SK-N-SH treated with all-trans-retinoic acid at 6 μM for 48 hours (cell line): ENCODE measurements around the gene ABCB1.

Source experiments
- ATAC-seq: fragments of 200-7000 bp; cut with Tn5 transposase; 3 replicates; pipeline ENCODE4 v1.9.1; 2020; ENCODE audit warnings: mild to moderate bottlenecking, moderate library complexity
- ARNTL ChIP-seq: fragments of 450-650 bp; formaldehyde crosslinking; IDR thresholded peaks from 2 replicates; pipeline ENCODE4 v1.5.0; 2020; ENCODE audit warnings: low read depth, mild to moderate bottlenecking, moderate library complexity, borderline replicate concordance
- BACH2 ChIP-seq: fragments of 250-450 bp; sonication (Bioruptor Pico); IDR thresholded peaks from 2 replicates; pipeline ENCODE4 v1.9.0; 2021; ENCODE audit warnings: mild to moderate bottlenecking, borderline replicate concordance
- CSDC2 ChIP-seq: fragments of 250-450 bp; sonication (Bioruptor Pico); IDR thresholded peaks from 2 replicates; pipeline ENCODE4 v1.5.0; 2020; ENCODE audit warnings: mild to moderate bottlenecking, moderate library complexity
- ESRRG ChIP-seq: fragments of 250-450 bp; sonication (Bioruptor Pico); IDR thresholded peaks from 2 replicates; pipeline ENCODE4 v1.6.1; 2021; ENCODE audit warnings: mild to moderate bottlenecking
- GLIS3 ChIP-seq: fragments of 250-450 bp; sonication (Bioruptor Pico); IDR thresholded peaks from 2 replicates; pipeline ENCODE4 v1.5.0; 2020; ENCODE audit warnings: mild to moderate bottlenecking, moderate library complexity
- ISL1 ChIP-seq: fragments of 250-450 bp; sonication (Bioruptor Pico); IDR thresholded peaks from 2 replicates; pipeline ENCODE4 v2.1.2; 2022; ENCODE audit warnings: mild to moderate bottlenecking, moderate library complexity
- OSR1 ChIP-seq: fragments of 250-450 bp; sonication (Bioruptor Pico); IDR thresholded peaks from 2 replicates; pipeline ENCODE4 v1.8.0; 2022; ENCODE audit warnings: moderate library complexity, mild to moderate bottlenecking, inconsistent platforms
- PPARA ChIP-seq: fragments of 250-450 bp; sonication (Bioruptor Pico); IDR thresholded peaks from 2 replicates; pipeline ENCODE4 v1.5.0; 2020; ENCODE audit warnings: mild to moderate bottlenecking, borderline replicate concordance
- RARB ChIP-seq: fragments of 250-450 bp; sonication (Bioruptor Pico); IDR thresholded peaks from 2 replicates; pipeline ENCODE4 v1.8.0; 2021; ENCODE audit warnings: mild to moderate bottlenecking, moderate library complexity
- SNAI2 ChIP-seq: fragments of 250-450 bp; sonication (Bioruptor Pico); IDR thresholded peaks from 2 replicates; pipeline ENCODE4 v1.5.0; 2020; ENCODE audit warnings: mild to moderate bottlenecking, moderate library complexity
- TCF4 ChIP-seq: fragments of 250-450 bp; sonication (Bioruptor Pico); IDR thresholded peaks from 2 replicates; pipeline ENCODE4 v1.8.0; 2021; ENCODE audit warnings: mild to moderate bottlenecking, moderate library complexity, borderline replicate concordance
- TOX ChIP-seq: fragments of 250-450 bp; sonication (Bioruptor Pico); IDR thresholded peaks from 2 replicates; pipeline ENCODE4 v1.8.0; 2021; ENCODE audit warnings: mild to moderate bottlenecking, moderate library complexity, borderline replicate concordance
- ZC3H10 ChIP-seq: fragments of 250-450 bp; sonication (Bioruptor Pico); IDR thresholded peaks from 2 replicates; pipeline ENCODE4 v1.5.1; 2021; ENCODE audit warnings: mild to moderate bottlenecking, moderate library complexity
- ZFP30 ChIP-seq: fragments of 450-650 bp; formaldehyde crosslinking; IDR thresholded peaks from 2 replicates; pipeline ENCODE4 v1.5.0; 2022; ENCODE audit warnings: mild to moderate bottlenecking, moderate library complexity
- ZNF565 ChIP-seq: fragments of 450-650 bp; formaldehyde crosslinking; conservative IDR thresholded peaks from 2 replicates; pipeline ENCODE4 v1.5.0; 2020; ENCODE audit warnings: low read depth, mild to moderate bottlenecking, moderate library complexity
- ZNF8 ChIP-seq: fragments of 450-650 bp; formaldehyde crosslinking; IDR thresholded peaks from 2 replicates; pipeline ENCODE4 v1.5.0; 2020; ENCODE audit warnings: mild to moderate bottlenecking, moderate library complexity
- TF ChIP-seq, protein P1 (sequence below): fragments of 250-450 bp; sonication (Bioruptor Pico); IDR thresholded peaks from 2 replicates; pipeline ENCODE4 v1.5.1; 2020; ENCODE audit warnings: low read depth, mild to moderate bottlenecking, moderate library complexity
- TF ChIP-seq, protein P2 (sequence below): fragments of 250-450 bp; sonication (Bioruptor Pico); IDR thresholded peaks from 2 replicates; pipeline ENCODE4 v1.8.0; 2021; ENCODE audit warnings: low read depth, mild to moderate bottlenecking, moderate library complexity, borderline replicate concordance
- TF ChIP-seq, protein P3 (sequence below): fragments of 250-450 bp; sonication (Bioruptor Pico); IDR thresholded peaks from 2 replicates; pipeline ENCODE4 v1.5.1; 2021; ENCODE audit warnings: mild to moderate bottlenecking, moderate library complexity
- TF ChIP-seq, protein P4 (sequence below): fragments of 250-450 bp; sonication (Bioruptor Pico); IDR thresholded peaks from 2 replicates; pipeline ENCODE4 v1.8.0; 2020; ENCODE audit warnings: mild to moderate bottlenecking, moderate library complexity, borderline replicate concordance
- TF ChIP-seq, protein P5 (sequence below): fragments of 250-450 bp; sonication (Bioruptor Pico); IDR thresholded peaks from 2 replicates; pipeline ENCODE4 v1.5.0; 2020; ENCODE audit warnings: mild to moderate bottlenecking, moderate library complexity

ABCB1 gene

DNA sequence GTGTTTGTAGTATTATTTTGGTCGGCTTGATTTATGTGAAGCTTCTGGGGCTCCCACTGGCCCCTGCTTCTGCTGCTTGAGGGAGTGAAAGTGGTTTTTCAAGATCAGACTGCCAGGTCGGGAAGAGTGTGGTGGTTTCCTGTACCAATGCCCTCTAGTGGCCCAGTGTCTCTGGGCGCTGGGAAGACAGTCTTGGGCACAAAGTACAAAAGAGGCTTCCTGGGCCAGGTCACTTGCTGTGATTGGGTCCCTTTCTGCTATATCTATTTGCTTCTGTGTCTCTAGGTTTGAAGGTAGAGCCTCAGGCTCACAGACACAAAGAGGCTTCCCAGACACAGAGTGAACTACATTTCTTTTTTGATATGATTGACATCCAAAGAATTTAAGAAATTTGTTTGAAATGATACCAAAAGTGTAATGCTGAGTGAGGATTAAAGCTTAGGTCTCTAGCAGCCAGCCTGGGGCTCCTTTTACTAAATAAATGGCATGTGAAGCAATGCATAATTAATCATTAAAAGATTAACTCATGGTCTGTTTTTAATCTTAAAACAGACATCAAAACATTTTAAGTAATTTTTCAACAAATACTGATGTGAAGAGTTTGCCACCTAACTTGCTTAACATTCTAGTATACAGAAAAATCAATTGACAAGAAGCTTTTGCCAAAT is 36.3 kb downstream of the ABCB1 start:
- TF ChIP-seq, protein P1, sequence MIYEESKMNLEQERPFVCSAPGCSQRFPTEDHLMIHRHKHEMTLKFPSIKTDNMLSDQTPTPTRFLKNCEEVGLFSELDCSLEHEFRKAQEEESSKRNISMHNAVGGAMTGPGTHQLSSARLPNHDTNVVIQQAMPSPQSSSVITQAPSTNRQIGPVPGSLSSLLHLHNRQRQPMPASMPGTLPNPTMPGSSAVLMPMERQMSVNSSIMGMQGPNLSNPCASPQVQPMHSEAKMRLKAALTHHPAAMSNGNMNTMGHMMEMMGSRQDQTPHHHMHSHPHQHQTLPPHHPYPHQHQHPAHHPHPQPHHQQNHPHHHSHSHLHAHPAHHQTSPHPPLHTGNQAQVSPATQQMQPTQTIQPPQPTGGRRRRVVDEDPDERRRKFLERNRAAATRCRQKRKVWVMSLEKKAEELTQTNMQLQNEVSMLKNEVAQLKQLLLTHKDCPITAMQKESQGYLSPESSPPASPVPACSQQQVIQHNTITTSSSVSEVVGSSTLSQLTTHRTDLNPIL (CRISPR knock-in tag), result no peak
- TF ChIP-seq, protein P2, sequence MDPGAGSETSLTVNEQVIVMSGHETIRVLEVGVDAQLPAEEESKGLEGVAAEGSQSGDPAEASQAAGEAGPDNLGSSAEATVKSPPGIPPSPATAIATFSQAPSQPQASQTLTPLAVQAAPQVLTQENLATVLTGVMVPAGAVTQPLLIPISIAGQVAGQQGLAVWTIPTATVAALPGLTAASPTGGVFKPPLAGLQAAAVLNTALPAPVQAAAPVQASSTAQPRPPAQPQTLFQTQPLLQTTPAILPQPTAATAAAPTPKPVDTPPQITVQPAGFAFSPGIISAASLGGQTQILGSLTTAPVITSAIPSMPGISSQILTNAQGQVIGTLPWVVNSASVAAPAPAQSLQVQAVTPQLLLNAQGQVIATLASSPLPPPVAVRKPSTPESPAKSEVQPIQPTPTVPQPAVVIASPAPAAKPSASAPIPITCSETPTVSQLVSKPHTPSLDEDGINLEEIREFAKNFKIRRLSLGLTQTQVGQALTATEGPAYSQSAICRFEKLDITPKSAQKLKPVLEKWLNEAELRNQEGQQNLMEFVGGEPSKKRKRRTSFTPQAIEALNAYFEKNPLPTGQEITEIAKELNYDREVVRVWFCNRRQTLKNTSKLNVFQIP (CRISPR knock-in tag), result no peak
- no peak for TF ChIP-seq CSDC2
- no peak for TF ChIP-seq ZFP30 (CRISPR knock-in tag)
- TF ChIP-seq ESRRG (CRISPR knock-in tag), result no peak
- TF ChIP-seq RARB (CRISPR knock-in tag), result no peak
- no peak for TF ChIP-seq GLIS3 (CRISPR knock-in tag)
- no peak for TF ChIP-seq ISL1 (CRISPR knock-in tag)
- no peak for TF ChIP-seq BACH2 (CRISPR knock-in tag)
- no peak for TF ChIP-seq SNAI2 (CRISPR knock-in tag)
- no peak for TF ChIP-seq ZNF8 (CRISPR knock-in tag)
- no peak for TF ChIP-seq ZC3H10 (CRISPR knock-in tag)
- TF ChIP-seq OSR1, result no peak
- no peak for TF ChIP-seq ZNF565
- TF ChIP-seq, protein P3, sequence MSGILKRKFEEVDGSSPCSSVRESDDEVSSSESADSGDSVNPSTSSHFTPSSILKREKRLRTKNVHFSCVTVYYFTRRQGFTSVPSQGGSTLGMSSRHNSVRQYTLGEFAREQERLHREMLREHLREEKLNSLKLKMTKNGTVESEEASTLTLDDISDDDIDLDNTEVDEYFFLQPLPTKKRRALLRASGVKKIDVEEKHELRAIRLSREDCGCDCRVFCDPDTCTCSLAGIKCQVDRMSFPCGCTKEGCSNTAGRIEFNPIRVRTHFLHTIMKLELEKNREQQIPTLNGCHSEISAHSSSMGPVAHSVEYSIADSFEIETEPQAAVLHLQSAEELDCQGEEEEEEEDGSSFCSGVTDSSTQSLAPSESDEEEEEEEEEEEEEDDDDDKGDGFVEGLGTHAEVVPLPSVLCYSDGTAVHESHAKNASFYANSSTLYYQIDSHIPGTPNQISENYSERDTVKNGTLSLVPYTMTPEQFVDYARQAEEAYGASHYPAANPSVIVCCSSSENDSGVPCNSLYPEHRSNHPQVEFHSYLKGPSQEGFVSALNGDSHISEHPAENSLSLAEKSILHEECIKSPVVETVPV (CRISPR knock-in tag), result no peak
- ATAC-seq, result peak; percentile 94

DNA sequence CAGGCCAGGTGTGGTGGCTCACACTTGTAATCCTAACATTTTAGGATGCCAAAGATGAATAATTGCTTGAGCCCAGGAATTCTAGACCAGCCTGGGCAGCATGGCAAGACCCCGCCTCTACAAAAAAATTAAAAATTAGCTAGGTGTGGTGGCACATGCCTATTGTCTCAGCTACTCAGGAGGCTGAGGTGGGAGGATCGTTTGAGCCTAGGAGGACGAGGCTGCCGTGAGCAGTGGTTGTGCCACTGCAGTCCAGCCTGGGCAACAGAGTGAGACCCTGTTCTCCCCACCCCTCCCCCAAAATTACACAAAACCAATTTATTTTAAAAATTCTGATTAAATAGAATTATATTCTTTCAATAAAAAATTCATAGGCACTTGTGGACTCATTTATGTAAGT is 39.0 kb downstream of the ABCB1 start:
- TF ChIP-seq ZNF565 (no peak), PPARA (CRISPR knock-in tag) (no peak), SNAI2 (CRISPR knock-in tag) (no peak), CSDC2 (no peak), ISL1 (CRISPR knock-in tag) (no peak), ZC3H10 (CRISPR knock-in tag) (no peak), ZFP30 (CRISPR knock-in tag) (no peak), BACH2 (CRISPR knock-in tag) (no peak), ESRRG (CRISPR knock-in tag) (no peak), ZNF8 (CRISPR knock-in tag) (no peak), TOX (CRISPR knock-in tag) (no peak), ARNTL (no peak), OSR1 (no peak), TCF4 (CRISPR knock-in tag) (no peak)
- TF ChIP-seq, protein P2 (CRISPR knock-in tag), result no peak
- TF ChIP-seq, protein P4, sequence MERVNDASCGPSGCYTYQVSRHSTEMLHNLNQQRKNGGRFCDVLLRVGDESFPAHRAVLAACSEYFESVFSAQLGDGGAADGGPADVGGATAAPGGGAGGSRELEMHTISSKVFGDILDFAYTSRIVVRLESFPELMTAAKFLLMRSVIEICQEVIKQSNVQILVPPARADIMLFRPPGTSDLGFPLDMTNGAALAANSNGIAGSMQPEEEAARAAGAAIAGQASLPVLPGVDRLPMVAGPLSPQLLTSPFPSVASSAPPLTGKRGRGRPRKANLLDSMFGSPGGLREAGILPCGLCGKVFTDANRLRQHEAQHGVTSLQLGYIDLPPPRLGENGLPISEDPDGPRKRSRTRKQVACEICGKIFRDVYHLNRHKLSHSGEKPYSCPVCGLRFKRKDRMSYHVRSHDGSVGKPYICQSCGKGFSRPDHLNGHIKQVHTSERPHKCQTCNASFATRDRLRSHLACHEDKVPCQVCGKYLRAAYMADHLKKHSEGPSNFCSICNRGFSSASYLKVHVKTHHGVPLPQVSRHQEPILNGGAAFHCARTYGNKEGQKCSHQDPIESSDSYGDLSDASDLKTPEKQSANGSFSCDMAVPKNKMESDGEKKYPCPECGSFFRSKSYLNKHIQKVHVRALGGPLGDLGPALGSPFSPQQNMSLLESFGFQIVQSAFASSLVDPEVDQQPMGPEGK (CRISPR knock-in tag), result no peak
- TF ChIP-seq, protein P3 (CRISPR knock-in tag), result no peak
- TF ChIP-seq, protein P5, sequence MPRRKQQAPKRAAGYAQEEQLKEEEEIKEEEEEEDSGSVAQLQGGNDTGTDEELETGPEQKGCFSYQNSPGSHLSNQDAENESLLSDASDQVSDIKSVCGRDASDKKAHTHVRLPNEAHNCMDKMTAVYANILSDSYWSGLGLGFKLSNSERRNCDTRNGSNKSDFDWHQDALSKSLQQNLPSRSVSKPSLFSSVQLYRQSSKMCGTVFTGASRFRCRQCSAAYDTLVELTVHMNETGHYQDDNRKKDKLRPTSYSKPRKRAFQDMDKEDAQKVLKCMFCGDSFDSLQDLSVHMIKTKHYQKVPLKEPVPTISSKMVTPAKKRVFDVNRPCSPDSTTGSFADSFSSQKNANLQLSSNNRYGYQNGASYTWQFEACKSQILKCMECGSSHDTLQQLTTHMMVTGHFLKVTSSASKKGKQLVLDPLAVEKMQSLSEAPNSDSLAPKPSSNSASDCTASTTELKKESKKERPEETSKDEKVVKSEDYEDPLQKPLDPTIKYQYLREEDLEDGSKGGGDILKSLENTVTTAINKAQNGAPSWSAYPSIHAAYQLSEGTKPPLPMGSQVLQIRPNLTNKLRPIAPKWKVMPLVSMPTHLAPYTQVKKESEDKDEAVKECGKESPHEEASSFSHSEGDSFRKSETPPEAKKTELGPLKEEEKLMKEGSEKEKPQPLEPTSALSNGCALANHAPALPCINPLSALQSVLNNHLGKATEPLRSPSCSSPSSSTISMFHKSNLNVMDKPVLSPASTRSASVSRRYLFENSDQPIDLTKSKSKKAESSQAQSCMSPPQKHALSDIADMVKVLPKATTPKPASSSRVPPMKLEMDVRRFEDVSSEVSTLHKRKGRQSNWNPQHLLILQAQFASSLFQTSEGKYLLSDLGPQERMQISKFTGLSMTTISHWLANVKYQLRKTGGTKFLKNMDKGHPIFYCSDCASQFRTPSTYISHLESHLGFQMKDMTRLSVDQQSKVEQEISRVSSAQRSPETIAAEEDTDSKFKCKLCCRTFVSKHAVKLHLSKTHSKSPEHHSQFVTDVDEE (CRISPR knock-in tag), result no peak
- TF ChIP-seq, protein P1 (CRISPR knock-in tag), result no peak
- TF ChIP-seq, all 23 proteins: peak for 0
- ATAC-seq, result no peak
